ENCODE results near the gene BAIAP2L1. TPM values are rescaled to one million over a fixed set of nuclear protein-coding genes. Genes with fewer than 3 reads are reported as not detected.

Gene BAIAP2L1
- polyA plus RNA-seq, 1 donor (not counting 4 experiments of a cell fraction or from before 2014, with no cell fraction given), result 41.7 TPM

- Histone ChIP-seq H3K27me3 (ENCODE audit: control insufficient read depth, extremely low read depth, insufficient read depth, low read length) (no peaks in the 10 kb centered on the region), H3K4me2 (ENCODE audit: control insufficient read depth, extremely low read depth, insufficient read depth, low read depth, low read length) (no peak overlapping the region), H4K20me1 (ENCODE audit: control insufficient read depth, extremely low read depth, insufficient read depth, low read length) (no peaks in the 10 kb centered on the region), H2AFZ (ENCODE audit: control insufficient read depth, low read length) (no peak overlapping the region), H3K36me3 (ENCODE audit: control insufficient read depth in 2 of 2, extremely low read depth in 1 of 2, insufficient read depth in 2 of 2, low read length in 2 of 2) (peaks cover 40 to 55% of the 10 kb centered on the region in 2 experiments), H3K79me2 (ENCODE audit: control insufficient read depth, insufficient read depth, low read length) (peaks cover 2% of the 10 kb centered on the region), H3K4me1 (ENCODE audit: control insufficient read depth, extremely low read depth, insufficient read depth, low read length) (no peaks in the 10 kb centered on the region), H3K27ac (ENCODE audit: control insufficient read depth, insufficient read depth, low read length) (no peak overlapping the region), H3K9me1 (ENCODE audit: control insufficient read depth, extremely low read depth, insufficient read depth, low read length) (no peaks in the 10 kb centered on the region), H3K9ac (ENCODE audit: control insufficient read depth, extremely low read depth, insufficient read depth, low read length) (no peak overlapping the region), H3K9me3 (ENCODE audit: control insufficient read depth, low read depth, low read length) (no peaks in the 10 kb centered on the region), H3K4me3 (ENCODE audit: control insufficient read depth in 2 of 3, extremely low read depth in 1 of 3, insufficient read depth in 2 of 3, low read depth in 1 of 3, low read length in 3 of 3) (no peak overlapping the region)
- TF ChIP-seq CTCF (optimal IDR thresholded peaks at IDR 0.05 in 1 of 3, IDR thresholded peaks at IDR 0.05 in 1 of 3, conservative IDR thresholded peaks at IDR 0.05 in 1 of 3; ENCODE audit: extremely low read depth in 1 of 3, insufficient read depth in 2 of 3, low read length in 3 of 3), result no peak
- FAIRE-seq, result no peak
- dilution Hi-C loops (cut with MboI; ENCODE audit: extremely low pct_ligation_motif_present, low sequenced_read_pairs), result no loop called here
- DNase-seq (ENCODE audit: low read depth, low spot score), result no peak
Measured at GRCh38 chr7:98303906-98304305, 97.0 kb downstream of the BAIAP2L1 start.

- TF ChIP-seq EZH2 (IDR thresholded peaks at IDR 0.05; ENCODE audit: low read length) (no peak), CTCF (optimal IDR thresholded peaks at IDR 0.05 in 1 of 3, IDR thresholded peaks at IDR 0.05 in 1 of 3, conservative IDR thresholded peaks at IDR 0.05 in 1 of 3; ENCODE audit: extremely low read depth in 1 of 3, insufficient read depth in 2 of 3, low read length in 3 of 3) (no peak)
- dilution Hi-C loops (cut with MboI; ENCODE audit: extremely low pct_ligation_motif_present, low sequenced_read_pairs), result no loop called here
- Histone ChIP-seq H4K20me1 (ENCODE audit: control insufficient read depth, extremely low read depth, insufficient read depth, low read length) (no peaks in the 10 kb centered on the region), H3K4me3 (ENCODE audit: control insufficient read depth in 2 of 3, extremely low read depth in 1 of 3, insufficient read depth in 2 of 3, low read depth in 1 of 3, low read length in 3 of 3) (no peak overlapping the region), H3K79me2 (ENCODE audit: control insufficient read depth, insufficient read depth, low read length) (peaks cover 2% of the 10 kb centered on the region), H3K9me1 (ENCODE audit: control insufficient read depth, extremely low read depth, insufficient read depth, low read length) (no peaks in the 10 kb centered on the region), H3K4me1 (ENCODE audit: control insufficient read depth, extremely low read depth, insufficient read depth, low read length) (no peaks in the 10 kb centered on the region), H3K9ac (ENCODE audit: control insufficient read depth, extremely low read depth, insufficient read depth, low read length) (no peak overlapping the region), H3K27ac (ENCODE audit: control insufficient read depth, insufficient read depth, low read length) (no peak overlapping the region), H2AFZ (ENCODE audit: control insufficient read depth, low read length) (no peak overlapping the region), H3K27me3 (ENCODE audit: control insufficient read depth, extremely low read depth, insufficient read depth, low read length) (no peaks in the 10 kb centered on the region), H3K9me3 (ENCODE audit: control insufficient read depth, low read depth, low read length) (no peaks in the 10 kb centered on the region), H3K4me2 (ENCODE audit: control insufficient read depth, extremely low read depth, insufficient read depth, low read depth, low read length) (no peak overlapping the region), H3K36me3 (ENCODE audit: control insufficient read depth in 2 of 2, extremely low read depth in 1 of 2, insufficient read depth in 2 of 2, low read length in 2 of 2) (peaks cover 40 to 57% of the 10 kb centered on the region in 2 experiments)
- DNase-seq (ENCODE audit: low read depth, low spot score) (no peak), FAIRE-seq (no peak)
Measured at GRCh38 chr7:98303176-98303865, 97.6 kb downstream of the BAIAP2L1 start.

Data from keratinocyte (primary cell).